WI38 (cell line): Measurements from ENCODE around the gene MAMLD1.

Experiments
- H3K4me3 ChIP-seq: 2 replicates; pipeline ENCODE4 v1.5.1; 2011; ENCODE audit warnings: low read depth, mild to moderate bottlenecking, control low read depth, low read length
- CTCF ChIP-seq: IDR thresholded peaks from 2 replicates; pipeline ENCODE4 v1.5.1; 2012; ENCODE audit warnings: low read depth, mild to moderate bottlenecking, control low read depth, low read length

MAMLD1 gene

GRCh38 chrX:150506486-150506885 is 143.4 kb downstream of the MAMLD1 start:
- no peak overlapping the region for H3K4me3 ChIP-seq
- no peak for TF ChIP-seq CTCF

GRCh38 chrX:150507251-150507856 is 144.2 kb downstream of the MAMLD1 start:
- no peak for TF ChIP-seq CTCF
- no peak overlapping the region for H3K4me3 ChIP-seq

GRCh38 chrX:150508018-150508417 is 144.9 kb downstream of the MAMLD1 start:
- TF ChIP-seq CTCF, result no peak
- no peak overlapping the region for H3K4me3 ChIP-seq

GRCh38 chrX:150508451-150509367 is 145.6 kb downstream of the MAMLD1 start:
- no peak overlapping the region for H3K4me3 ChIP-seq
- TF ChIP-seq CTCF, result no peak

- TF ChIP-seq CTCF, result no peak
- H3K4me3 ChIP-seq, result no peak overlapping the region
Measured at GRCh38 chrX:150509703-150510102, 146.6 kb downstream of the MAMLD1 start.

- no peak for TF ChIP-seq CTCF
- no peak overlapping the region for H3K4me3 ChIP-seq
Measured at GRCh38 chrX:150512461-150512901, 149.4 kb downstream of the MAMLD1 start.

GRCh38 chrX:150513544-150513943 is 150.4 kb downstream of the MAMLD1 start:
- no peak overlapping the region for H3K4me3 ChIP-seq
- no peak for TF ChIP-seq CTCF
